CD14-positive monocyte (primary cell): ENCODE results near the gene IL12RB1. TPM values are rescaled to one million over a fixed set of nuclear protein-coding genes. Genes with fewer than 3 reads are reported as not detected.
A peak's percentile ranks its signal among the peaks of the same experiment; 100 is the strongest.

Experiments
- DNase-seq, 3 donors: peaks; one replicate each; pipeline ENCODE4 v3.0.0-alpha.2; 2011 to 2022
- H2AFZ ChIP-seq: 2 replicates; pipeline ENCODE4 v1.6.0; 2012; ENCODE audit warnings: mild to moderate bottlenecking, low read depth, low read length, inconsistent platforms; ENCODE audit not compliant: insufficient read depth, poor library complexity, severe bottlenecking
- H3K27ac ChIP-seq, 2 donors: 1 replicate in 1 of 2; 2 replicates in 1 of 2; pipeline ENCODE4 v1.5.1; 2012 to 2013; ENCODE audit warnings: low read length in 2 of 2, control low read depth in 1 of 2, inconsistent platforms in 1 of 2, low read depth in 1 of 2, mild to moderate bottlenecking in 1 of 2
- H3K27me3 ChIP-seq, 2 donors: one replicate each; pipeline versions ENCODE4 v1.6.0 to v1.6.1; 2011 to 2013; ENCODE audit warnings: low read length in 2 of 2; ENCODE audit not compliant: control insufficient read depth in 2 of 2, insufficient read depth in 2 of 2
- H3K36me3 ChIP-seq, 2 donors: replicated peaks in 1 of 2; 1 replicate in 1 of 2; 2 replicates in 1 of 2; pipeline versions ENCODE4 v1.5.1 to v1.6.1; 2012 to 2013; ENCODE audit warnings: low read length in 2 of 2, control low read depth in 1 of 2, inconsistent platforms in 1 of 2, mild to moderate bottlenecking in 1 of 2; ENCODE audit not compliant: insufficient read depth in 2 of 2, control insufficient read depth in 1 of 2
- H3K4me1 ChIP-seq, 2 donors: 1 replicate in 1 of 2; 2 replicates in 1 of 2; pipeline versions ENCODE4 v1.5.1 to v1.6.1; 2012 to 2013; ENCODE audit warnings: low read length in 2 of 2, control low read depth in 1 of 2, inconsistent platforms in 1 of 2, mild to moderate bottlenecking in 1 of 2, moderate library complexity in 1 of 2; ENCODE audit not compliant: insufficient read depth in 2 of 2, control insufficient read depth in 1 of 2
- H3K4me2 ChIP-seq: replicated peaks from 2 replicates; pipeline ENCODE3; 2012; ENCODE audit warnings: low read length, moderate library complexity, mild to moderate bottlenecking; ENCODE audit not compliant: poor library complexity, severe bottlenecking; ENCODE audit errors: extremely low read depth
- H3K4me3 ChIP-seq, 3 experiments: fragments of 200-600 bp in 1 of 3; sonication (generic) in 1 of 3; replicated peaks in 1 of 3; 1 replicate in 2 of 3; 2 replicates in 1 of 3; pipeline ENCODE4 v1.5.1; 2011 to 2013; ENCODE audit warnings: low read length in 3 of 3, mild to moderate bottlenecking in 3 of 3, control low read depth in 2 of 3, low read depth in 2 of 3, inconsistent platforms in 1 of 3, moderate library complexity in 1 of 3
- H3K79me2 ChIP-seq: 2 replicates; pipeline ENCODE4 v1.6.0; 2012; ENCODE audit warnings: mild to moderate bottlenecking, control low read depth, inconsistent platforms, low read length, moderate library complexity; ENCODE audit not compliant: insufficient read depth
- H3K9ac ChIP-seq: 2 replicates; pipeline ENCODE4 v1.6.0; 2017; ENCODE audit warnings: low read length, mild to moderate bottlenecking; ENCODE audit not compliant: insufficient read depth, poor library complexity, severe bottlenecking
- H3K9me3 ChIP-seq, 2 donors: replicated peaks in 1 of 2; 1 replicate in 1 of 2; 2 replicates in 1 of 2; pipeline versions ENCODE4 v1.5.1 to v1.6.1; 2012 to 2013; ENCODE audit warnings: low read length in 2 of 2, control low read depth in 1 of 2; ENCODE audit not compliant: control insufficient read depth in 1 of 2, insufficient read depth in 1 of 2
- H4K20me1 ChIP-seq: 2 replicates; pipeline ENCODE4 v1.6.0; 2012; ENCODE audit warnings: mild to moderate bottlenecking, low read length, control low read depth, moderate library complexity; ENCODE audit not compliant: insufficient read depth
- H3K27ac Mint-ChIP-seq, 7 donors: one replicate each; pipeline ENCODE4 v1.8.0; 2020; ENCODE audit warnings: mild to moderate bottlenecking in 7 of 7, mixed read lengths in 7 of 7, moderate library complexity in 6 of 7, inconsistent platforms in 2 of 7
- H3K27me3 Mint-ChIP-seq, 3 donors: one replicate each; pipeline ENCODE4 v1.8.0; 2021 to 2022; ENCODE audit warnings: low read depth in 3 of 3, mild to moderate bottlenecking in 3 of 3, mixed read lengths in 3 of 3, moderate library complexity in 3 of 3, inconsistent platforms in 1 of 3
- H3K36me3 Mint-ChIP-seq, 2 donors: one replicate each; pipeline ENCODE4 v1.8.0; 2020; ENCODE audit warnings: mixed read lengths in 2 of 2, inconsistent platforms in 1 of 2, mild to moderate bottlenecking in 1 of 2
- H3K4me1 Mint-ChIP-seq: one replicate; pipeline ENCODE4 v1.8.0; 2020; ENCODE audit warnings: mild to moderate bottlenecking, mixed read lengths
- H3K4me3 Mint-ChIP-seq, 2 donors: one replicate each; pipeline ENCODE4 v1.8.0; 2020; ENCODE audit warnings: mild to moderate bottlenecking in 2 of 2, mixed read lengths in 2 of 2, moderate library complexity in 1 of 2
- H3K9me3 Mint-ChIP-seq, 7 donors: one replicate each; pipeline ENCODE4 v1.8.0; 2020 to 2022; ENCODE audit warnings: mixed read lengths in 7 of 7, mild to moderate bottlenecking in 6 of 7, moderate library complexity in 6 of 7, inconsistent platforms in 2 of 7
- CTCF ChIP-seq: fragments of 200-600 bp; IDR thresholded peaks from one replicate; pipeline ENCODE4 v1.8.0; 2022; ENCODE audit warnings: antibody characterized with exemption, mild to moderate bottlenecking
- WGBS: methylation state at CpG from one replicate; pipeline ENCODE4 v1.1.5; 2013; ENCODE audit warnings: missing lambda C conversion rate; ENCODE audit not compliant: insufficient coverage; 5-methylcytosine and 5-hydroxymethylcytosine counted together
- intact Hi-C, 2 donors: fragments of 100-400 bp; cut with micrococcal nuclease; formaldehyde crosslinking; loops; one replicate each; pipeline versions ENCODE4 v1.15.0 to v1.15.1; 2023
- polyA plus RNA-seq, 3 donors: library from polyadenylated mRNA; depleted of rRNA in 1 of 3; unstranded in 2 of 3; stranded (reverse) in 1 of 3; fragments of 300-500 nt in 2 of 3; fragments of >200 nt in 1 of 3; fragmentation: Illumina TruSeq in 2 of 3; gene quantifications; 1 replicate in 2 of 3; 2 replicates in 1 of 3; pipeline ENCODE4 v1.2.3, GENCODE V29; 2012 to 2021

The IL12RB1 gene
- polyA plus RNA-seq, 3 donors = 7.8 to 17.5 (median 7.9) TPM

GRCh38 chr19:18099623-18099995 is 12.9 kb upstream of the IL12RB1 start:
- Mint-ChIP-seq H3K4me1 (peaks cover 38% of the 10 kb centered on the region), H3K9me3 (peaks cover 0 to 3% (median 0%) of the 10 kb centered on the region in 7 donors), H3K36me3 (peaks cover 4 to 14% of the 10 kb centered on the region in 2 donors), H3K27me3 (peaks cover 14 to 18% (median 16%) of the 10 kb centered on the region in 3 donors), H3K4me3 (peak overlapping the region; percentile 81 to 90), H3K27ac (no peak overlapping the region)
- Histone ChIP-seq H3K4me1 (peaks cover 39 to 44% of the 10 kb centered on the region in 2 donors), H3K79me2 (no peaks in the 10 kb centered on the region), H3K4me2 (peak overlapping the region; percentile 92), H3K9ac (no peak overlapping the region), H4K20me1 (no peaks in the 10 kb centered on the region), H3K36me3 (no peaks in the 10 kb centered on the region), H3K4me3 (peak overlapping the region in 1 of 3 experiments; percentile 81), H3K9me3 (no peaks in the 10 kb centered on the region), H3K27me3 (peaks cover 0 to 5% of the 10 kb centered on the region in 2 donors), H3K27ac (no peak overlapping the region), H2AFZ (no peak overlapping the region)
- no peak for DNase-seq
- TF ChIP-seq CTCF = no peak
- intact Hi-C loops = no loop called here
- WGBS = 90% methylated on average over 6 of the region's 8 CpGs

- Histone ChIP-seq H3K4me2 (peak overlapping the region; percentile 92), H3K79me2 (no peaks in the 10 kb centered on the region)
- intact Hi-C loops = no loop called here
Observed at GRCh38 chr19:18098891-18099622, 12.3 kb upstream of the IL12RB1 start.

More at GRCh38 chr19:18098891-18099622, 12.3 kb upstream of the IL12RB1 start:
- WGBS = 1% methylated on average over 25 of the region's 34 CpGs
- H3K27ac Mint-ChIP-seq = peak overlapping the region in 3 of 7 donors; percentile 50 to 82 (median 68)
- H3K4me1 Mint-ChIP-seq = peaks cover 36% of the 10 kb centered on the region
- Histone ChIP-seq H3K4me1 (peaks cover 35 to 38% of the 10 kb centered on the region in 2 donors), H3K36me3 (no peaks in the 10 kb centered on the region), H3K27me3 (peaks cover 0 to 5% of the 10 kb centered on the region in 2 donors), H3K9me3 (no peaks in the 10 kb centered on the region), H3K4me3 (peak overlapping the region in 2 of 3 experiments; percentile 30 to 81), H2AFZ (peak overlapping the region; percentile 41), H4K20me1 (no peaks in the 10 kb centered on the region), H3K9ac (peak overlapping the region; percentile 39), H3K27ac (no peak overlapping the region)
- H3K4me3 Mint-ChIP-seq = peak overlapping the region; percentile 81 to 90
- H3K27me3 Mint-ChIP-seq = peaks cover 14 to 19% (median 16%) of the 10 kb centered on the region in 3 donors
- no peak for DNase-seq
- H3K9me3 Mint-ChIP-seq = peaks cover 0 to 3% (median 0%) of the 10 kb centered on the region in 7 donors
- TF ChIP-seq CTCF = no peak
- H3K36me3 Mint-ChIP-seq = peaks cover 4 to 14% of the 10 kb centered on the region in 2 donors
